ENCODE measurements around the gene ACAD10.
A peak's percentile ranks its signal among the peaks of the same experiment; 100 is the strongest.

Gene ACAD10

DNA sequence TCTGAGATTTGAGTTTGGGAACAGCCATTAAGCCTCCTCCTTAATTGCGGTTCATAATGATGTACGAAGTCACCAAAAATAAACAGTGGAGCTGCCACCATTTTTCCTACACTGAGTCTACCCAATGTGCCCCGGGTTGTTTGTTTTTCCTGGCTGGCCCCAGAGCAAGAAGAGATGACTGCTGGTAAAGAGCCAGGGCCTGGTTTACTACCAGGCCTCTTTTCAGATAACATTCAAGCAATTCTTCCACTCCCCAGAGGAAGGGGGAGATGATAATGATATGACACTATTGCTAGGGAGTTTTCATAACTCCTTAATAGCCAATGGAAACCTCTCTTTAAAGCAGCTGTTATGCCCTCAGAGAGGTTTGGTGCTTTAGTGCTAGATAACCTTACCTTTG is 42.4 kb upstream of the ACAD10 start (continued):
- TF ChIP-seq, protein P1, sequence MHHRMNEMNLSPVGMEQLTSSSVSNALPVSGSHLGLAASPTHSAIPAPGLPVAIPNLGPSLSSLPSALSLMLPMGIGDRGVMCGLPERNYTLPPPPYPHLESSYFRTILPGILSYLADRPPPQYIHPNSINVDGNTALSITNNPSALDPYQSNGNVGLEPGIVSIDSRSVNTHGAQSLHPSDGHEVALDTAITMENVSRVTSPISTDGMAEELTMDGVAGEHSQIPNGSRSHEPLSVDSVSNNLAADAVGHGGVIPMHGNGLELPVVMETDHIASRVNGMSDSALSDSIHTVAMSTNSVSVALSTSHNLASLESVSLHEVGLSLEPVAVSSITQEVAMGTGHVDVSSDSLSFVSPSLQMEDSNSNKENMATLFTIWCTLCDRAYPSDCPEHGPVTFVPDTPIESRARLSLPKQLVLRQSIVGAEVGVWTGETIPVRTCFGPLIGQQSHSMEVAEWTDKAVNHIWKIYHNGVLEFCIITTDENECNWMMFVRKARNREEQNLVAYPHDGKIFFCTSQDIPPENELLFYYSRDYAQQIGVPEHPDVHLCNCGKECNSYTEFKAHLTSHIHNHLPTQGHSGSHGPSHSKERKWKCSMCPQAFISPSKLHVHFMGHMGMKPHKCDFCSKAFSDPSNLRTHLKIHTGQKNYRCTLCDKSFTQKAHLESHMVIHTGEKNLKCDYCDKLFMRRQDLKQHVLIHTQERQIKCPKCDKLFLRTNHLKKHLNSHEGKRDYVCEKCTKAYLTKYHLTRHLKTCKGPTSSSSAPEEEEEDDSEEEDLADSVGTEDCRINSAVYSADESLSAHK (tag by site-specific recombination; IDR thresholded peaks at IDR 0.05) = peak; percentile 26; the same call in 1 of the 2 replicates
- no peak for TF ChIP-seq ZNF596 (tag by site-specific recombination; IDR thresholded peaks at IDR 0.05)
- no peak for TF ChIP-seq ZNF280C (tag by site-specific recombination; IDR thresholded peaks at IDR 0.05)
- TF ChIP-seq PRDM1 (tag by site-specific recombination; IDR thresholded peaks at IDR 0.05) = no peak
- TF ChIP-seq ZNF473 (tag by site-specific recombination; IDR thresholded peaks at IDR 0.05) = no peak
- no peak for TF ChIP-seq ZNF776 (tag by site-specific recombination; IDR thresholded peaks at IDR 0.05; ENCODE audit: borderline replicate concordance)
- TF ChIP-seq ZNF433 (tag by site-specific recombination; IDR thresholded peaks at IDR 0.05; ENCODE audit: low read depth) = no peak
- TF ChIP-seq ZNF37A (tag by site-specific recombination; IDR thresholded peaks at IDR 0.05) = no peak
- TF ChIP-seq RBAK (tag by site-specific recombination; IDR thresholded peaks at IDR 0.05) = no peak
- no peak for TF ChIP-seq ZNF704 (tag by site-specific recombination; IDR thresholded peaks at IDR 0.05)
- no peak for TF ChIP-seq GFI1B (tag by site-specific recombination; IDR thresholded peaks at IDR 0.05)
- TF ChIP-seq ZNF341 (tag by site-specific recombination; IDR thresholded peaks at IDR 0.05; ENCODE audit: low read depth) = peak; percentile 52
- no peak for TF ChIP-seq ZNF274 (IDR thresholded peaks at IDR 0.05; ENCODE audit: low read length)
- TF ChIP-seq ZNF274 (tag by site-specific recombination; IDR thresholded peaks at IDR 0.05; ENCODE audit: borderline replicate concordance) = no peak
- no peak for TF ChIP-seq ZNF157 (tag by site-specific recombination; IDR thresholded peaks at IDR 0.05)
- TF ChIP-seq, protein P2, sequence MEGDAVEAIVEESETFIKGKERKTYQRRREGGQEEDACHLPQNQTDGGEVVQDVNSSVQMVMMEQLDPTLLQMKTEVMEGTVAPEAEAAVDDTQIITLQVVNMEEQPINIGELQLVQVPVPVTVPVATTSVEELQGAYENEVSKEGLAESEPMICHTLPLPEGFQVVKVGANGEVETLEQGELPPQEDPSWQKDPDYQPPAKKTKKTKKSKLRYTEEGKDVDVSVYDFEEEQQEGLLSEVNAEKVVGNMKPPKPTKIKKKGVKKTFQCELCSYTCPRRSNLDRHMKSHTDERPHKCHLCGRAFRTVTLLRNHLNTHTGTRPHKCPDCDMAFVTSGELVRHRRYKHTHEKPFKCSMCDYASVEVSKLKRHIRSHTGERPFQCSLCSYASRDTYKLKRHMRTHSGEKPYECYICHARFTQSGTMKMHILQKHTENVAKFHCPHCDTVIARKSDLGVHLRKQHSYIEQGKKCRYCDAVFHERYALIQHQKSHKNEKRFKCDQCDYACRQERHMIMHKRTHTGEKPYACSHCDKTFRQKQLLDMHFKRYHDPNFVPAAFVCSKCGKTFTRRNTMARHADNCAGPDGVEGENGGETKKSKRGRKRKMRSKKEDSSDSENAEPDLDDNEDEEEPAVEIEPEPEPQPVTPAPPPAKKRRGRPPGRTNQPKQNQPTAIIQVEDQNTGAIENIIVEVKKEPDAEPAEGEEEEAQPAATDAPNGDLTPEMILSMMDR (tag by site-specific recombination; IDR thresholded peaks at IDR 0.05) = no peak
- TF ChIP-seq ZNF629 (tag by site-specific recombination; IDR thresholded peaks at IDR 0.05) = peak; percentile 91
- TF ChIP-seq ZBTB10 (tag by site-specific recombination; IDR thresholded peaks at IDR 0.05) = no peak
- 0 out of 2 replicates have a peak, but pooled peaks have one; percentile 59 for TF ChIP-seq YY1 (tag by site-specific recombination; IDR thresholded peaks at IDR 0.05)
- TF ChIP-seq ZNF184 (tag by site-specific recombination; IDR thresholded peaks at IDR 0.05) = no peak
- TF ChIP-seq ZFHX2 (tag by site-specific recombination; conservative IDR thresholded peaks at IDR 0.05) = no peak
- peak; percentile 47; the same call in 1 of the 2 replicates for TF ChIP-seq ATF2 (tag by site-specific recombination; IDR thresholded peaks at IDR 0.05; ENCODE audit: low read depth)
- no peak for TF ChIP-seq ZFP41 (tag by site-specific recombination; IDR thresholded peaks at IDR 0.05; ENCODE audit: borderline replicate concordance)
- no peak for TF ChIP-seq ZBTB48 (tag by site-specific recombination; IDR thresholded peaks at IDR 0.05)
- no peak for TF ChIP-seq KLF8 (tag by site-specific recombination; IDR thresholded peaks at IDR 0.05)
- TF ChIP-seq ZNF362 (tag by site-specific recombination; IDR thresholded peaks at IDR 0.05) = no peak
- no peak for TF ChIP-seq ZNF621 (tag by site-specific recombination; IDR thresholded peaks at IDR 0.05)

Data from HEK293 (cell line).